Measurements from ENCODE around the gene PDZK1IP1.

PDZK1IP1 gene

DNA sequence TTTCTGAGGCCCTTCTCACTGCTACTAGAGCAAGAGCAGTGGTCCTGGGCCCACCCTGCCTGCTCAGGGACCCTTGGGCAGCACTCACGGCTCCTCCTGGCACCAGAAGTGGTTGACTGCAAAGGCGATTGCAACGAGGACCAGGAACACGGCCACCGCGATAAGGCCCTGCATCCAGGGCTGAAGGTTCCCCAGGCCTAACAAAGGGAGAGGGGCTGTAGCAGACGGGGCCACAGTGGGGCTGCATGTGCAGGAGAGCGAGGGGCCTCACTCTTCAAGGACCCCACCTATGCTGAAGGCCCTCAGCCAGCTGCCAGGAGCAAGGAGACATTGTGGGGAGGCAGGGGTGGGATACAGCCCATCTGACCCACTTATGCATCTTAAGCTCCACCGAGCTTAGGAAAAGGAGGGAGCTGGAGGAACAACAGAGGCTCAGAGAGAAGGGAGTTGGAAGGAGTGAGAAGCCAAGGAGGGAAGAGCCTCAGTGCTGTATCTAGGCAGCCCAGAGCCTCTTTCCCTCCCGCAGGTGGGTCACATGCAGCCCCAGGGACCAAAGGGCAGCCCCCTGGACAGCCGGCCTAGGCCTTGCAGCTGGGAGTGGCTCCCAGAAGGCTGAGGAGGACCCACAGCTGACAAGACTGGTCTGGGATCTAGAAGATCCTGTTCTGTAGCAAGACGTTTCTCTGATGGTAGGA, 2.5 kb downstream of the PDZK1IP1 start:
- TF ChIP-seq, protein P1, sequence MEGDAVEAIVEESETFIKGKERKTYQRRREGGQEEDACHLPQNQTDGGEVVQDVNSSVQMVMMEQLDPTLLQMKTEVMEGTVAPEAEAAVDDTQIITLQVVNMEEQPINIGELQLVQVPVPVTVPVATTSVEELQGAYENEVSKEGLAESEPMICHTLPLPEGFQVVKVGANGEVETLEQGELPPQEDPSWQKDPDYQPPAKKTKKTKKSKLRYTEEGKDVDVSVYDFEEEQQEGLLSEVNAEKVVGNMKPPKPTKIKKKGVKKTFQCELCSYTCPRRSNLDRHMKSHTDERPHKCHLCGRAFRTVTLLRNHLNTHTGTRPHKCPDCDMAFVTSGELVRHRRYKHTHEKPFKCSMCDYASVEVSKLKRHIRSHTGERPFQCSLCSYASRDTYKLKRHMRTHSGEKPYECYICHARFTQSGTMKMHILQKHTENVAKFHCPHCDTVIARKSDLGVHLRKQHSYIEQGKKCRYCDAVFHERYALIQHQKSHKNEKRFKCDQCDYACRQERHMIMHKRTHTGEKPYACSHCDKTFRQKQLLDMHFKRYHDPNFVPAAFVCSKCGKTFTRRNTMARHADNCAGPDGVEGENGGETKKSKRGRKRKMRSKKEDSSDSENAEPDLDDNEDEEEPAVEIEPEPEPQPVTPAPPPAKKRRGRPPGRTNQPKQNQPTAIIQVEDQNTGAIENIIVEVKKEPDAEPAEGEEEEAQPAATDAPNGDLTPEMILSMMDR (IDR thresholded peaks at IDR 0.05): no peak
- Histone ChIP-seq H3K27ac (no peak overlapping the region), H3K4me3 (ENCODE audit: low read depth in 1 of 2, low read length in 1 of 2) (no peak overlapping the region), H3K4me1 (ENCODE audit: control insufficient read depth in 1 of 2, insufficient read depth in 1 of 2, low read depth in 1 of 2, low read length in 1 of 2) (no peaks in the 10 kb centered on the region), H3K36me3 (no peaks in the 10 kb centered on the region), H3K9me3 (no peaks in the 10 kb centered on the region), H3K27me3 (peaks cover 14% of the 10 kb centered on the region)

DNA sequence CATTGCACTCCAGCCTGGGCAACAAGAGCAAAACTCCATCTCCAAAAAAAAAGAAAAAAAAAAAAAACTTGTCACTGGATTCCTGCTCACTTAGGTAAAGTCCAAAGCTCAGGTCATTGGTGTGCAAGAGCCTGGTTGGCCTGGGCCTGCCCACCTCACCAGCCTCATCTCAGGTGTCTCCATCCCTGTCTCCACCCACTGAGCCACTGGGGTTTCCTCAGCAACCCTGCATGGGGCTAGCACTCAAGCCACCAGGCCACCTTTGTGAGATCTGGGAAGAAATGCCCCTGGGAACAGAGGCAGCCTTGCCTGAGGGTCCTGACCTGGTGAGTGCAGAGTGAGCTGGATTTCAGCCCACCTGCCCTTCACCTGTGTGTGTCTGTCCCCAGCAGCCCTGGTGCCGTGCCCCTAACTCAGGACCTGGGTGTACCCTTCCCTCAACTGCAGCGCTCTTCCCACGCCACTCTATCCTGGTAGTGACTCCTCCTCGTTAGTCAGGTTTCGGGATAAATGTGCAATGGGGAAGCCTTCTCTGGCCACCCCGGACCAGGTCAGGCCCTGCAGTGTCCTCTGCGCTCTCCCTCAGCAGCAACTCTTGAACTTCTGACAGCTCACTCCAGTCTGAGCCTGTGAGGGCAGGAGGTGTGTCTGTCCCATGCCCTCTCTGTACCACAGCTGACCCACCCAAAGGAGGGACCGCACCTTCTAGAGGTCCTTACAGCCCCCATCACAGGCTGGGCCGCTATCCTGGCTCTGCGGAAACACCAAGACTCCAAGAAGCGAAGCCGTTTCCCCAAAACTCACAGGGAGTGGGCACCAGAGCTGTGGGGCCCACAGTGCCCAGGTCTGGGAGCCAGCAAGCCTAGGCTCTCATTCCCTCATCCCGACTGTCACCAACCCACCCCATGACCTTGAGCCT, 3.3 kb downstream of the PDZK1IP1 start:
- H3K27ac ChIP-seq: no peak overlapping the region
- no peaks in the 10 kb centered on the region for H3K36me3 ChIP-seq
- TF ChIP-seq, protein P1 (IDR thresholded peaks at IDR 0.05): no peak
- peaks cover 22% of the 10 kb centered on the region for H3K27me3 ChIP-seq
- no peaks in the 10 kb centered on the region for H3K9me3 ChIP-seq
- no peak overlapping the region for H3K4me3 ChIP-seq (ENCODE audit: low read depth in 1 of 2, low read length in 1 of 2)
- no peaks in the 10 kb centered on the region for H3K4me1 ChIP-seq (ENCODE audit: control insufficient read depth in 1 of 2, insufficient read depth in 1 of 2, low read depth in 1 of 2, low read length in 1 of 2)

DNA sequence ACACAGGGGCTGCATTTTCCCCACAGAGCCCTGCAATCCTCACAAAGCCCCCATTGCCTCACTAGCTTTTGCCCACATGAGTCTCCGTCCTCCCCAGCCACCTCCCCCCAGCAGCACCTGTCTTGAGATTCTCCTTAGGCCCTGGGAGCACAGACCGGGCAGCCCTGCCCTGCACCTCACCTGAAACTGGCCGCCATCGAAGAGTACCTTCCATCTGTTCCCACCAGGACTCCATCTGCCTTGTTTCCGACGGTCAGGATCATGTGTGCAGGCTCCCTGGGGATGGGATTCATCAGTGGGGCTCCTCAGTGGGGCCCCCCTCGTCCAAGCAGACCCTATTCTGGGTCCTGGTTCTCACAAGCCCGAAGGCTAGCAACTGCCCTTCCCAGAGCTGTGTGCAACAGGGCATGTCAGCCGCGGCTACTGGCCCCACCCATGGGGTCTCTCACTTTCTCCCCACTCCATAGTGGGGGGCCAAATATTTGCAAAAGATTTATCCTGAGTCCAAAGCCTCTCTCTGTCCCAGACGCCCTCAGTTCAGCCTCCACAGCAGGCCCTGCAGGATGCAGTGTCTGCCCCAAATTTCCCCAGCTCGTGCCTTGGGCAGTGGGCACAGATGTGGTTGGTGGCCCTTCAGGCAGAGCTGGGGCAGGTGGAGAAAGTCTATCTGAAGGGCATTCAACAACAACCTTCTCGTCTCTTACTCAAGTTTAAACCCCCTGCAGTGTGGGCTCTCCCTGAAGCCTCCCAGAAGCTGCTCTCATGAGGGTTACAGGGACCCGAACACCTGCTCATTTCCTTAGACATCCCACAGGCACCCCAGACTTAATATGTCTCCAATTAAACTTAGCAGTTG, 4.8 kb downstream of the PDZK1IP1 start:
- TF ChIP-seq, protein P1 (IDR thresholded peaks at IDR 0.05): no peak
- Histone ChIP-seq H3K9me3 (no peaks in the 10 kb centered on the region), H3K4me3 (ENCODE audit: low read depth in 1 of 2, low read length in 1 of 2) (no peak overlapping the region), H3K4me1 (ENCODE audit: control insufficient read depth in 1 of 2, insufficient read depth in 1 of 2, low read depth in 1 of 2, low read length in 1 of 2) (no peaks in the 10 kb centered on the region), H3K36me3 (no peaks in the 10 kb centered on the region), H3K27me3 (peaks cover 37% of the 10 kb centered on the region), H3K27ac (no peak overlapping the region)

DNA sequence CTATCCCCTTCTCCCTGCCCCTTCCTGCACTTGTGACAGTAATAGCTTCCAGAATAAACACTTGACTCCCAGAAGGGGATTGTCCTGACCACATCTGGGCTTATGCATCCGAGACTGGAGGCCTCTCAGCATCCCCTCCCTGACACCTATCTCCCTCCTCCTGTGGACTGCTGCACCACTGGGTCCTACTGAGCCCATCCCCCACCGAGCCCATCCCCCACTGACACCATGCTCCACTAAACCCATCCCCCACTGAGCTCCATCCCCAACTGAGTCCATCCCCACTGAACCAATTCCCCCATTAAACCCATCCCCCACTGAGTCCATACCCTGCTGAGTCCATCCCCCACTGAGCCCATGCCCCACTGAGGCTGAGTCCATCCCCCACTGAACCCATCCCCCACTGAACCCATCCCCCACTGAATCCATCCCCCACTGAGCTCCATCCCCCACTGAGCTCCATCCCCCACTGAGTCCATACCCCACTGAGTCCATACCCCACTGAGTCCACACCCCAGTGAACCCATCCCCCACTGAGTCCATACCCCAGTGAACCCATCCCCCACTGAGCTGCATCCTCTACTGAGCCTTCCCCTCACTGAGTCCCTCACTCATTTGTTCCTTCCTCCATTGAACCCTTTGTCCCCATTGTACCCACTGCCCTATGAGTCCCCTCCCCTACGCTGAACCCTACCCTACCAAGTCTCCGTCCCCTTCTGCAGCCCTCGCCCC, 5.6 kb downstream of the PDZK1IP1 start:
- H3K27ac ChIP-seq: no peak overlapping the region
- H3K27me3 ChIP-seq: peaks cover 45% of the 10 kb centered on the region
- no peak overlapping the region for H3K4me3 ChIP-seq (ENCODE audit: low read depth in 1 of 2, low read length in 1 of 2)
- no peaks in the 10 kb centered on the region for H3K9me3 ChIP-seq
- H3K36me3 ChIP-seq: no peaks in the 10 kb centered on the region
- TF ChIP-seq, protein P1 (IDR thresholded peaks at IDR 0.05): no peak
- H3K4me1 ChIP-seq (ENCODE audit: control insufficient read depth in 1 of 2, insufficient read depth in 1 of 2, low read depth in 1 of 2, low read length in 1 of 2): peaks cover 2 to 4% of the 10 kb centered on the region in 2 experiments

Data from neutrophil (primary cell).